Measurements from ENCODE around the gene UPF3A.
"Not testable (repeated sequence)": the region's sequence is repeated elsewhere in the genome, so short reads cannot be mapped to it uniquely, and the experiment has no call there.

The UPF3A gene

DNA sequence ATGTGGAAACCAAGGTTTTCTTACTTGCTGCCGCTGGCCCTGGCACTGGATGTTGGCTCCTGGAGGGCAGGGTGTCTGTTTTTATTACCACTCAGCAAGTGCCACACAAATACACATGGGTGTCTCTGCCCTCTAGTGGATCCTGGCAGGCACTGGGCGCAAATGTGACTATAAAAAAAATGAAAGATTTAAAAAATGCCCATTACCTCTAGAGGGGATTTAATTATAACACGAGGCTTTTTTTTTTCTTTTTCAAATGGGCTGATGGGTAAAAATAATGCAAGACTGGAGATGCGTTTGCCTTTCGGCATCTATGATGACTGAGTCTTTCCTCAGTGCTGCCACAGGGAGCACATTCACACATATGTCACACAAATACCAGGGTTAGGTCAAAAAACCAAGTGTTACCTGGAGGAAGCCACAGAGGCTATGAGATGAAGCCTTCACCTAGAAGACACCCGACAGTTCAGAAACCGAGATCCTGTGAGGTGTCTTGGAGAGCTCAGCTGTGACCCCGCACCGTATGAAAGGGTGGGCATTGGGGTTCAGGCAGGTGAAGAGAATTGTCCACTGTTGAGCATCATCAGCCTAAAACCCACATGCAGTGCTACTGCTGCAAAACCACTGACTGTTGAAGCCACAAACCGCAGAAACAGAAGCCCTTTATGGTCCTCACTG, 58.6 kb downstream of the UPF3A start:
- peak; percentile 81 for DNase-seq

DNA sequence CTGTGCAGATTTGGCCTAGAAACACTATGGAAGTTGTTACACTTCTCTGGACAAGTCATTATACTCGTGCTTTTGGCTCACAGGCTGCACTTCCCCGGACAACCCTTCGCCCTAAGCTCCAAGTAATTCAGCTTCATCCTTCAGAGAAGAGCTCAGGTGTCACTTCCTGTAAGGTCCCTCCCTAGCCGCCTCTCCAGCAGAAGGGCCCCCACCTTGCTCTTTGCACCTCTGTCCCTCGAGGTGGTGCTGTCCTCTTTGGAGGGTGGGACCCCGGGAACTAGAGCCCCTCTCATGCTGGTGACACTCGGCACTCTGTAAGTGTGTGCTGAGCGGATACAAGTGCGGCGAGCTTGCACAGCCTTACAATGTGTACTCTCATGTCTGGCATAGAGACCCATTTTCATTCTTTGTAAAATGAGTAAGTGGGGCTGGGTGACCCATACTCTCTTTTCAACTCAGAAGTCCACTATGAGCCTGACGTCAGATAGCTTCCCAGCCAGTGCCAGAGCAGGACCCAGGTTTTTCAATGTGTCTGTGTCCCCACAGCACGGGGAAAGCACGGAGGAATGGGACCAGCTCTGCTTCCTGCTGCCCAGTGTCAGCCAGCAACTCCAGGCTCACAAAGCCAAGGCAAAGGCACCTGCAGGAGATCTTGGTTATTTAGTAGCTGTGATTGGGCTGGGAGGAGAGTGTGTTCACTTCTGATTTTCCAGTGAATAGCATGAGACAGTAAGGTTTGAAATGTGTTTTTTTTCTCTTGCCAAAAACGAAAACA, 59.8 kb downstream of the UPF3A start:
- no peak for DNase-seq

DNA sequence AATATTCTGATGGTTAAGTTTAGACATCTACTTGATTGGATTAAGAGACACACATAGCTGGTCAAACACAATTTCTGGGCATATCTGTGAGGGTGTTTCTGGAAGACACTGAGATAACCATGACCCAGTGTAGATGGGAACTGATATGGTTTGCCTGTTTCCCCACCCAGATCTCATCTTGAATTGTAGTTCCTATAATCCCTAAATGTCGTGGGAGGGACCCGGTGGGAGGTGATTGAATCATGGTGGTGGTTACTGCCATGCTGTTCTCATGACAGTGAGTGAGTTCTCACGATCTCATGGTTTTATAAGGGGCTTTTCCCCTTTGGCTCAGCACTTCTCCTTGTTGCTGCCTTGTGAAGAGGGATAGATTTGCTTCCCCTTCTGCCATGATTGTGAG, 65.9 kb downstream of the UPF3A start:
- DNase-seq: not testable (repeated sequence)

- peak; percentile 30 for DNase-seq
These were observed 71.4 kb downstream of the UPF3A start for GRCh38 chr13:114352763-114353162.

DNA sequence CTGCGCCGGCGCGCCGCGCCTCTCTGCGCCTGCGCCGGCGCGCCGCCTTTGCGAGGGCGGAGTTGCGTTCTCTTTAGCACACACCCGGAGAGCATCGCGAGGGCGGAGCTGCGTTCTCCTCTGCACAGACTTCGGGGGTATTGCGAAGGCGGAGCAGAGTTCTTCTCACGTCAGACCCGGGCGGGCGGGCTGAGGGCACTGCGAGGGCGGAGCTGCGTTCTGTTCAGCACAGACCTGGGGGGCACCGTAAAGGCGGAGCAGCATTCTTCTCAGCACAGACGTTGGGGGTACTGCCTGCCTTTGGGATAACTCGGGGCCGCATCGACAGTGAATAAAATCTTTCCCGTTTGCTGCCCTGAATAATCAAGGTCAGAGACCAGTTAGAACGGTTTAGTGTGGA, 72.0 kb downstream of the UPF3A start:
- not testable (repeated sequence) for DNase-seq

All from hematopoietic multipotent progenitor cell treated with erythropoietin and hydrocortisone succinate and interleukin-3 and kit ligand, for 8 days (in vitro differentiated cells).